GM12878 (cell line): Measurements from ENCODE around the gene PADI4. TPM values are rescaled to one million over a fixed set of nuclear protein-coding genes. Genes with fewer than 3 reads are reported as not detected.

Experiments used
- ATAC-seq: fragments of 200-7000 bp; cut with Tn5 transposase; 3 replicates; pipeline ENCODE4 v1.9.1; 2020; ENCODE audit warnings: mild to moderate bottlenecking, moderate library complexity
- BruUV-seq: library from RNA; stranded (reverse); fragments of 400-500 nt; replicated peaks from 2 replicates; lab custom pipeline; 2021; lab: Mats Ljungman, UMichigan
- CTCF ChIA-PET: fragments of 300-600 bp; sonication (Branson Sonifier 250); formaldehyde crosslinking; extraction: SDS; loops from one replicate; lab custom pipeline; 2021; ENCODE audit warnings: inconsistent platforms; lab: Yijun Ruan, JAX
- POLR2A ChIA-PET: fragments of 350-600 bp; formaldehyde crosslinking; extraction: SDS; loops from one replicate; lab custom pipeline; 2021; ENCODE audit warnings: inconsistent platforms; lab: Charles Lee
- RAD21 ChIA-PET: fragments of 300-600 bp; sonication (Branson Sonifier 250); formaldehyde crosslinking; loops from one replicate; lab custom pipeline; 2023; ENCODE audit warnings: antibody characterized with exemption; ENCODE audit not compliant: unreplicated experiment; lab: Charles Lee
- SMC1A ChIA-PET: fragments of 300-600 bp; sonication (Branson Sonifier 250); formaldehyde crosslinking; loops from one replicate; lab custom pipeline; 2023; ENCODE audit not compliant: unreplicated experiment, uncharacterized antibody; lab: Charles Lee
- DNase-seq: peaks from one replicate; pipeline ENCODE4 v3.0.0-alpha.2; 2011; ENCODE audit warnings: low read depth, low spot score
- FAIRE-seq: peaks from 3 replicates; lab custom pipeline; 2011; peaks lifted over from hg19 to GRCh38; lab: Jason Lieb, UNC
- H2AFZ ChIP-seq: 2 replicates; pipeline ENCODE4 v1.6.0; 2011; ENCODE audit warnings: low read depth, low read length, control low read depth; ENCODE audit not compliant: control insufficient read depth
- H3K27ac ChIP-seq: 2 replicates; pipeline ENCODE4 v1.5.1; 2011; ENCODE audit warnings: control low read depth; ENCODE audit not compliant: control insufficient read depth, insufficient read depth
- H3K27me3 ChIP-seq, 2 experiments: replicated peaks in 1 of 2; 2 replicates each; pipeline versions ENCODE4 v1.6.0 to v1.6.1; 2011; ENCODE audit warnings: low read length in 1 of 2; ENCODE audit not compliant: control insufficient read depth in 2 of 2, insufficient read depth in 2 of 2
- H3K36me3 ChIP-seq, 2 experiments: 2 replicates each; pipeline ENCODE4 v1.5.1; 2011; ENCODE audit warnings: low read length in 1 of 2; ENCODE audit not compliant: control insufficient read depth in 2 of 2, insufficient read depth in 2 of 2
- H3K4me1 ChIP-seq: 2 replicates; pipeline ENCODE4 v1.6.1; 2011; ENCODE audit warnings: mild to moderate bottlenecking, low read length, moderate library complexity, mixed read lengths; ENCODE audit not compliant: control insufficient read depth, insufficient read depth
- H3K4me2 ChIP-seq: 2 replicates; pipeline ENCODE4 v1.6.0; 2011; ENCODE audit warnings: control low read depth; ENCODE audit not compliant: control insufficient read depth, insufficient read depth
- H3K4me3 ChIP-seq: fragments of 200-600 bp; sonication (generic); 2 replicates; pipeline ENCODE4 v1.5.1; 2016
- H3K79me2 ChIP-seq: 2 replicates; pipeline ENCODE4 v1.6.0; 2011; ENCODE audit warnings: low read length; ENCODE audit not compliant: control insufficient read depth, insufficient read depth
- H3K9ac ChIP-seq: 2 replicates; pipeline ENCODE4 v1.8.0; 2011; ENCODE audit warnings: low read length, control low read depth, mixed read lengths; ENCODE audit not compliant: control insufficient read depth, insufficient read depth
- H3K9me3 ChIP-seq: replicated peaks from 3 replicates; pipeline ENCODE4 v1.5.1; 2011; ENCODE audit warnings: mild to moderate bottlenecking, low read length; ENCODE audit not compliant: control insufficient read depth, insufficient read depth
- H4K20me1 ChIP-seq: 2 replicates; pipeline ENCODE4 v1.6.0; 2011; ENCODE audit not compliant: control insufficient read depth, insufficient read depth
- CBFB ChIP-seq: IDR thresholded peaks from 2 replicates; pipeline ENCODE4 v1.6.1; 2016; ENCODE audit warnings: antibody characterized with exemption, low read depth
- EED ChIP-seq: sonication (generic); IDR thresholded peaks from 2 replicates; pipeline ENCODE4 v1.6.1; 2016; ENCODE audit warnings: antibody characterized with exemption, low read depth
- PML ChIP-seq: IDR thresholded peaks from 2 replicates; pipeline ENCODE4 v1.6.1; 2012; ENCODE audit warnings: low read length, inconsistent platforms
- REST ChIP-seq: IDR thresholded peaks from 2 replicates; pipeline ENCODE4 v1.6.1; 2012; ENCODE audit warnings: mild to moderate bottlenecking, low read depth, low read length
- STAT3 ChIP-seq: IDR thresholded peaks from 2 replicates; pipeline ENCODE4 v1.6.1; 2011; ENCODE audit warnings: low read depth, low read length, improper control_type of control experiment
- WGBS: methylation state at CpG from one replicate; pipeline ENCODE4 v1.1.6; 2016; ENCODE audit warnings: low lambda C conversion rate; ENCODE audit not compliant: insufficient replicate concordance, insufficient coverage; ENCODE audit errors: missing lambda C conversion rate; 5-methylcytosine and 5-hydroxymethylcytosine counted together
- in situ Hi-C: fragments of 300-500 bp; cut with MboI; formaldehyde crosslinking; loops from 9 replicates; pipeline ENCODE4 v1.14.3; 2018; ENCODE audit warnings: mixed read lengths
- intact Hi-C: fragments of 100-400 bp; cut with micrococcal nuclease; formaldehyde crosslinking; loops from one replicate; pipeline ENCODE4 v1.14.2; 2022; ENCODE audit not compliant: unreplicated experiment
- polyA plus RNA-seq, 11 experiments: library from polyadenylated mRNA; depleted of rRNA in 4 of 11; unstranded in 6 of 11; stranded (reverse) in 5 of 11; fragments of >200 nt; fragmentation: Nextera tagmentation in 4 of 11; fragmentation: Illumina TruSeq in 1 of 11; extraction: Ambion mirVana in 4 of 11; extraction: Trizol in 1 of 11; gene quantifications; 1 replicate in 1 of 11; 2 replicates in 10 of 11; pipeline versions ENCODE4 v1.2.1 to v1.2.3, GENCODE V29; 2011 to 2016; ENCODE audit warnings: inconsistent platforms in 2 of 11, missing spikeins in 2 of 11, low read depth in 1 of 11
- total RNA-seq, 4 experiments: library from RNA; depleted of rRNA in 3 of 4; stranded (reverse); fragments of >200 nt in 3 of 4; fragmentation: Illumina TruSeq in 1 of 4; extraction: Trizol in 1 of 4; gene quantifications; 2 replicates each; pipeline versions ENCODE4 v1.2.1 to v1.2.3, GENCODE V29; 2013 to 2021
- TF ChIP-seq, protein P1 (sequence below): fragments of 450-650 bp; IDR thresholded peaks from 2 replicates; pipeline ENCODE4 v1.6.1; 2016; ENCODE audit warnings: mild to moderate bottlenecking

PADI4 gene
- total and polyA plus RNA-seq, 10 of the 15 experiments (the other 5 are each of a cell fraction or from before 2014, with no cell fraction given), result 0.08 to 0.47 (median 0.15) TPM; not detected in 3

DNA sequence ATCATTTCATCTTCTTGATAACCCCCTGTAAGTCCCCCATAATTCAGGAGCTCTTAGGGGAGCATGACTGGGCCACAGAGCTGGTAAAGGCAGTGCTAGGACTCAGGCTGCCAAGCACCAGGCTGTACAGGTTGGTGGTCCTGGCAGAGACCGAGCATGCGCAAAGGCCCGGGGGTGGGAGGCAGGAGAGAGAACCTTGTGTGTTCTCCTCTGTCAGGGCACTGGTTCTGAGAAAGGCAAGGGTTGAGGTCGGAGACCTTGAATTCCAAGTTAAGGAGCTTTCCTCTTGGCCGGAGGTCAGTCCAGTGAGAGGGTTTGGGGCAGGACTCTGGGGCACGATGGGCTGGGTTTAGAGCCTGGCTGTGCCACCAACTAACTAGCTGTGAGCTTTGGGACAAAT lies 35.9 kb upstream of the PADI4 start:
- RAD21 ChIA-PET, result interaction anchor here (1.2 to 1.6 kb wide), 3 partner anchors 34 to 212 kb away, joined by 3 to 4 read pairs (median 3); no protein-coding TSS in a partner anchor

More for the DNA sequence above, 35.9 kb upstream of the PADI4 start:
- Histone ChIP-seq H3K36me3 (no peaks in the 10 kb centered on the region), H3K27ac (no peak overlapping the region), H3K4me3 (no peak overlapping the region), H2AFZ (no peak overlapping the region), H3K79me2 (no peaks in the 10 kb centered on the region), H3K9me3 (no peaks in the 10 kb centered on the region), H3K4me1 (peaks cover 10% of the 10 kb centered on the region), H3K4me2 (no peak overlapping the region), H3K9ac (no peak overlapping the region), H4K20me1 (no peaks in the 10 kb centered on the region), H3K27me3 (no peaks in the 10 kb centered on the region)
- ChIA-PET SMC1A (interaction anchor here (1.0 to 1.9 kb wide), 4 partner anchors 9 to 64 kb away, joined by 3 to 5 read pairs (median 4); no protein-coding TSS in a partner anchor), POLR2A (no interaction called here), CTCF (interaction anchor here (0.8 to 1.2 kb wide), 9 partner anchors 8 to 147 kb away, joined by 3 to 4 read pairs (median 3); no protein-coding TSS in a partner anchor)
- TF ChIP-seq REST (no peak), STAT3 (no peak), PML (no peak), EED (no peak), CBFB (no peak)
- TF ChIP-seq, protein P1, sequence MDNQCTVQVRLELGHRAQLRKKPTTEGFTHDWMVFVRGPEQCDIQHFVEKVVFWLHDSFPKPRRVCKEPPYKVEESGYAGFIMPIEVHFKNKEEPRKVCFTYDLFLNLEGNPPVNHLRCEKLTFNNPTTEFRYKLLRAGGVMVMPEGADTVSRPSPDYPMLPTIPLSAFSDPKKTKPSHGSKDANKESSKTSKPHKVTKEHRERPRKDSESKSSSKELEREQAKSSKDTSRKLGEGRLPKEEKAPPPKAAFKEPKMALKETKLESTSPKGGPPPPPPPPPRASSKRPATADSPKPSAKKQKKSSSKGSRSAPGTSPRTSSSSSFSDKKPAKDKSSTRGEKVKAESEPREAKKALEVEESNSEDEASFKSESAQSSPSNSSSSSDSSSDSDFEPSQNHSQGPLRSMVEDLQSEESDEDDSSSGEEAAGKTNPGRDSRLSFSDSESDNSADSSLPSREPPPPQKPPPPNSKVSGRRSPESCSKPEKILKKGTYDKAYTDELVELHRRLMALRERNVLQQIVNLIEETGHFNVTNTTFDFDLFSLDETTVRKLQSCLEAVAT, result no peak
- in situ Hi-C loops (no loop called here), intact Hi-C loops (loop anchor here (10.0 kb wide), 1 partner anchor 217 kb away; the partner anchor contains the start of gene SDHB)
- FAIRE-seq (no peak), ATAC-seq (no peak), DNase-seq (no peak)
- WGBS, result 66% methylated on average over 6 of the region's 6 CpGs
- no TSS peak for BruUV-seq
